ENCODE data around the gene TAGLN2. TPM values are rescaled to one million over a fixed set of nuclear protein-coding genes. Genes with fewer than 3 reads are reported as not detected.
A peak's percentile ranks its signal among the peaks of the same experiment; 100 is the strongest.

The TAGLN2 gene
- total RNA-seq, 1 experiment from 2014 or later: 809 TPM

DNA sequence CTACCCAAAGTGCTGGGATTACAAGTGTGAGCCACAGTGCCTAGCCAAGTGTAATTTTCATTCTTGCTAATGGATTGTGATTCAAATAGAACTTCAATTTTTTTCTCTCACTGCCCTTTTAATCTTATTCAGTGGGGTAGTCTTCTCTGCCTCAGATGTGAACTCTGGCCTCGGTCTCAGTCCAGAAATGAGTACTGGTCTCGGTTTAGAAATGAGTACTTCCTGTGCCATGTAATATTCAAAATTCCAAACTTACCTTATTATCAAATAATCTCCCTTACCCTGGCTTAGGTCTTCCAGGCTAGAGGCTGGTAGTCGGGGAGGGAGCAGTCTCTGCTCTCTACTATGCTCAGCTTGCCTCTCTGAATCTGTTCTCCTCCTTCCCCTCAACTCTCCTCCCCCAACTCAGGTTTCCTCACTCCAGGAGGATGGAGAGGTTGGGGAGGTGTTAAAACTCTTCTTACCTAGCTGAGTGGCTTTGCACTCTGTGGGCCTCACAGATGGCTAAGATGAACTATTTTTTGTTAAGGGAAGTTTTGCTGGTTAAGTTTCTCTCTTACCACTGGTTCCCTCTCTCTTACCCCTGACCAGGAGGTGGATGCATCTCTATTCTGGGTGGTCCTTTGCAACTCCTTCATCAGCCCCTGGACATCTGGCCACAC lies 33.5 kb upstream of the TAGLN2 start:
- H3K27me3 ChIP-seq (replicated peaks): peaks cover 13% of the 10 kb centered on the region; the same call in 1 of the 2 replicates

GRCh38 chr1:159957824-159958268 lies 32.5 kb upstream of the TAGLN2 start:
- Histone ChIP-seq H3K36me3 (no peaks in the 10 kb centered on the region), H3K4me1 (replicated peaks) (no peaks in the 10 kb centered on the region), H3K27me3 (replicated peaks) (peaks cover 8% of the 10 kb centered on the region), H3K4me3 (no peak overlapping the region), H3K9me3 (replicated peaks) (no peaks in the 10 kb centered on the region), H3K27ac (no peak overlapping the region)
- no peak for DNase-seq (ENCODE audit: low read depth in 1 of 2, low spot score in 2 of 2)

More for the DNA sequence above, 33.5 kb upstream of the TAGLN2 start:
- no peak overlapping the region for H3K27ac ChIP-seq
- H3K36me3 ChIP-seq: no peaks in the 10 kb centered on the region
- no peaks in the 10 kb centered on the region for H3K9me3 ChIP-seq (replicated peaks)
- no peak overlapping the region for H3K4me3 ChIP-seq
- H3K4me1 ChIP-seq (replicated peaks): no peaks in the 10 kb centered on the region
- no peak for DNase-seq (ENCODE audit: low read depth in 1 of 2, low spot score in 2 of 2)

DNA sequence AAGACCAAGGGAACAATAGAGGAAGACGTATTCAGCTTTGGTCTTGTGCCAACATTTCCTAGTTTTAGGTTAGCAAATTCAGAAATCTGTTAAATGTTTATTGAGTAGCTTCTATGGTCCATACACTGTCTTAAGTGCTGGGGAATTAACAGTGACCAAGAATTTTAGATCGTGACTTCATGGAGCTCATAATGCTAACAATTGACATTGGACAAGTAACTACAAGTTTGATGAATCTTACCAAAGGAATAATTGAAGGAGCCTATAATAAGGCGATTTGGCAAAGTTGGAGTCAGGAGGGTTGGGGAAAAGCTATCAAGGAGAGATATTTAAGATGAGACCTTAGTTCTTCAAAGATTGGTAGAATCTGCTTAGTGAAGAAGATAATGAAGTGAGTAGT lies 30.1 kb upstream of the TAGLN2 start:
- no peaks in the 10 kb centered on the region for H3K36me3 ChIP-seq
- H3K4me1 ChIP-seq (replicated peaks): no peaks in the 10 kb centered on the region
- no peak overlapping the region for H3K27ac ChIP-seq
- no peak overlapping the region for H3K4me3 ChIP-seq
- H3K27me3 ChIP-seq (replicated peaks): peaks cover 8% of the 10 kb centered on the region
- H3K9me3 ChIP-seq (replicated peaks): no peaks in the 10 kb centered on the region
- no peak for DNase-seq (ENCODE audit: low read depth in 1 of 2, low spot score in 2 of 2)

- Histone ChIP-seq H3K4me3 (no peak within 1 kb of the TSS), H3K27me3 (replicated peaks) (peaks cover 8% of the 10 kb centered on the region), H3K36me3 (no peaks in the 10 kb centered on the region), H3K27ac (no peak within 1 kb of the TSS), H3K4me1 (replicated peaks) (no peaks in the 10 kb centered on the region), H3K9me3 (replicated peaks) (no peaks in the 10 kb centered on the region)
- DNase-seq (ENCODE audit: low read depth in 1 of 2, low spot score in 2 of 2): no peak
Observed at GRCh38 chr1:159953536-159954515, 28.5 kb upstream of the TAGLN2 start, which contains the start of gene SLAMF9. Gene SLAMF9, minus strand, starts transcription at chr1:159954237. Its CDS starts 100 bp downstream, at chr1:159954137.

DNA sequence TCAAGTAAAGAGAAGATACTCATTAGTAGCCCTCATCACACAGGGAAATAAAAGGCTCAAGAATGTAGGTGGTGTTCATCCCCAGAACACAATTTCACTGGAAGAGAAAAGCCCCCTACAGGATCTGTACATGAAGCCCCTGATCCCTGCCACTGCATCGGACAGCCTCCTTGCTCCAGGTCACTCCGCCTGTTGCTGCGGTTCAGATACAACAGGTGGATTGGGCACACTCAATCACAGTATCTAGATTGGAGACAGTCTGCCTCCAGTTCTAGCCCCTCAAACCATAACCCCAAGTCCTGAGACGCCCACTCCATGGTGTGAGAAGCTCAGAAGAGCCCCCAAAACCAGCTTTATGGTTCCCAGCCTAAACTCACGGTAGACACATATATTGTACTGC lies 27.6 kb upstream of the TAGLN2 start:
- Histone ChIP-seq H3K9me3 (replicated peaks) (no peaks in the 10 kb centered on the region), H3K4me3 (no peak overlapping the region), H3K4me1 (replicated peaks) (no peaks in the 10 kb centered on the region), H3K36me3 (no peaks in the 10 kb centered on the region), H3K27me3 (replicated peaks) (peaks cover 8% of the 10 kb centered on the region), H3K27ac (no peak overlapping the region)
- DNase-seq (ENCODE audit: low read depth in 1 of 2, low spot score in 2 of 2): no peak

GRCh38 chr1:159951551-159951950 lies 26.2 kb upstream of the TAGLN2 start:
- H3K4me3 ChIP-seq: no peak overlapping the region
- H3K36me3 ChIP-seq: no peaks in the 10 kb centered on the region
- no peak for DNase-seq (ENCODE audit: low read depth in 1 of 2, low spot score in 2 of 2)
- no peaks in the 10 kb centered on the region for H3K9me3 ChIP-seq (replicated peaks)
- no peak overlapping the region for H3K27ac ChIP-seq
- H3K27me3 ChIP-seq (replicated peaks): peaks cover 16% of the 10 kb centered on the region
- no peaks in the 10 kb centered on the region for H3K4me1 ChIP-seq (replicated peaks)

GRCh38 chr1:159951016-159951415 lies 25.7 kb upstream of the TAGLN2 start:
- Histone ChIP-seq H3K27me3 (replicated peaks) (peaks cover 21% of the 10 kb centered on the region), H3K9me3 (replicated peaks) (no peaks in the 10 kb centered on the region), H3K36me3 (no peaks in the 10 kb centered on the region), H3K4me3 (no peak overlapping the region), H3K4me1 (replicated peaks) (no peaks in the 10 kb centered on the region; the same call in 1 of the 2 replicates), H3K27ac (no peak overlapping the region)
- DNase-seq (ENCODE audit: low read depth in 1 of 2, low spot score in 2 of 2): no peak

DNA sequence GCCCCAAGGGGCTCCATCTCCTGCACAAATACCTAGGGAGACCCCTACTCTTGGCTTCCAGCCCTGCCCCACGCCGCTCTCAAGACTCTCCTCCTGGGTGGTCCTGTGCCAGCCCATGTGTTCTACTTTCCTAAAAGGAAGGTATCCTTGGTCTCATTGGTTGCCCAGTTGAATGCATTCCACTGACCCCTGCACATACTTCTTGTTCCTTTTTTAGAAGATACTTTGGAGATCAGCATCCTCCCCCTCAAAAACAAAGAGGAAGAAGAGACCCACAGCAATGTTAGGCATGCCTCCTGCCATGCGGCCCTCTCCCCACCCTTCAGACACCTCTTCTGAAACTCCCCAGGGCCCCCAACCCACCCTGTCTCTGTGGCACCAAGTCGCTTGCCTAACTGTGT lies 24.7 kb upstream of the TAGLN2 start:
- DNase-seq (ENCODE audit: low read depth in 1 of 2, low spot score in 2 of 2): no peak
- H3K27me3 ChIP-seq (replicated peaks): peaks cover 21% of the 10 kb centered on the region
- H3K4me3 ChIP-seq: no peak overlapping the region
- no peaks in the 10 kb centered on the region for H3K9me3 ChIP-seq (replicated peaks)
- H3K36me3 ChIP-seq: no peaks in the 10 kb centered on the region
- peaks cover 7% of the 10 kb centered on the region for H3K4me1 ChIP-seq (replicated peaks)
- no peak overlapping the region for H3K27ac ChIP-seq

GRCh38 chr1:159949123-159949522 lies 23.8 kb upstream of the TAGLN2 start:
- peaks cover 7% of the 10 kb centered on the region for H3K4me1 ChIP-seq (replicated peaks)
- no peak for DNase-seq (ENCODE audit: low read depth in 1 of 2, low spot score in 2 of 2)

GRCh38 chr1:159947942-159948341 lies 22.6 kb upstream of the TAGLN2 start:
- no peak for DNase-seq (ENCODE audit: low read depth in 1 of 2, low spot score in 2 of 2)
- Histone ChIP-seq H3K4me3 (no peak overlapping the region), H3K4me1 (replicated peaks) (peaks cover 7% of the 10 kb centered on the region), H3K9me3 (replicated peaks) (no peaks in the 10 kb centered on the region), H3K36me3 (no peaks in the 10 kb centered on the region), H3K27ac (no peak overlapping the region), H3K27me3 (replicated peaks) (peaks cover 34% of the 10 kb centered on the region)

More at GRCh38 chr1:159949123-159949522, 23.8 kb upstream of the TAGLN2 start:
- Histone ChIP-seq H3K27ac (no peak overlapping the region), H3K36me3 (no peaks in the 10 kb centered on the region), H3K4me3 (no peak overlapping the region), H3K27me3 (replicated peaks) (peaks cover 30% of the 10 kb centered on the region), H3K9me3 (replicated peaks) (no peaks in the 10 kb centered on the region)

DNA sequence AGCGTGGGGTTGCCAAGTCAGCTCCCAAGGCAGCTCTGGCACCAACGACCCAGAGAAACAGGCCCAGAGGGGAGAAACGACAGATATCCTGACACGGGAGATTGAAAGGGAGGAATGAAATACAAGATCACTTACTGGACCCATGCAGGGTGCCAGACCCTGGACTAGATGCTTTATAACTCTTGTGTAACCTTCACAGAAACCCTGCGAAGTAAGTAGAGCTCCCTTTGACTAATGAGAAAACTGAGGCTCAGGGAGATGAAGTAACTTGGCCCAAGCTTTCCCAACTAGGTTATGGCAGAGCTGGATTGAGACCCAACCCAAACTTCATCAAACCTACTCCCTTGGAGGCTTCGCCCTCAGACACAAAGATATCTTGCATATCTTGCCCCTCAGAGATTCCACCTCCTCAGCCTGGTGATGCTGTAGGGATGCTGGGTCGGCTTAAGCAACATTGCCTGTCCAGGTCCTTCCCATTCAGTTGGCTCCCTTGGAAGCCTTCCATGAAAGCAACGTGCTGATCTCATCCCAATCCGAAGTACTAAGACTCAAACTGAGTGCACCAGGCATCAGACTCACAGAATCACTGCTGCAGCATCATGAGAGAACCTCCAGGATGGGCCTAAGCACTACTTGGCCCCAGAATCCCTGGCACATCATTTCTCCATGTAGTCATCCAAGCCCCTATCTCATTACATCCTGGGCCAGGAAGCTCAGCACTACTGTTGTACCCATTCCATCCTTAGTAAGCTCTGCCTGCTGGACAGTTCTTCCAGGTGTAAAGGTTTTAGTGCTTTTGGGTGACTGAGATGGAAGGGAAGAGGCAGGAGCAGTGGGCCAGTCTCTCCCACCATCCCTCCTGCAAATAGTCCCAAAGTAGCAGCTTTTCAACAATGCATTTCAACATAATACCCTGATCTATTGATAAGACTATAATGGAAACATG lies 21.2 kb upstream of the TAGLN2 start:
- H3K4me1 ChIP-seq (replicated peaks): peaks cover 7% of the 10 kb centered on the region
- no peak overlapping the region for H3K4me3 ChIP-seq
- H3K36me3 ChIP-seq: no peaks in the 10 kb centered on the region
- H3K9me3 ChIP-seq (replicated peaks): no peaks in the 10 kb centered on the region
- H3K27ac ChIP-seq: no peak overlapping the region
- H3K27me3 ChIP-seq (replicated peaks): peaks cover 42% of the 10 kb centered on the region
- DNase-seq (ENCODE audit: low read depth in 1 of 2, low spot score in 2 of 2): no peak

DNA sequence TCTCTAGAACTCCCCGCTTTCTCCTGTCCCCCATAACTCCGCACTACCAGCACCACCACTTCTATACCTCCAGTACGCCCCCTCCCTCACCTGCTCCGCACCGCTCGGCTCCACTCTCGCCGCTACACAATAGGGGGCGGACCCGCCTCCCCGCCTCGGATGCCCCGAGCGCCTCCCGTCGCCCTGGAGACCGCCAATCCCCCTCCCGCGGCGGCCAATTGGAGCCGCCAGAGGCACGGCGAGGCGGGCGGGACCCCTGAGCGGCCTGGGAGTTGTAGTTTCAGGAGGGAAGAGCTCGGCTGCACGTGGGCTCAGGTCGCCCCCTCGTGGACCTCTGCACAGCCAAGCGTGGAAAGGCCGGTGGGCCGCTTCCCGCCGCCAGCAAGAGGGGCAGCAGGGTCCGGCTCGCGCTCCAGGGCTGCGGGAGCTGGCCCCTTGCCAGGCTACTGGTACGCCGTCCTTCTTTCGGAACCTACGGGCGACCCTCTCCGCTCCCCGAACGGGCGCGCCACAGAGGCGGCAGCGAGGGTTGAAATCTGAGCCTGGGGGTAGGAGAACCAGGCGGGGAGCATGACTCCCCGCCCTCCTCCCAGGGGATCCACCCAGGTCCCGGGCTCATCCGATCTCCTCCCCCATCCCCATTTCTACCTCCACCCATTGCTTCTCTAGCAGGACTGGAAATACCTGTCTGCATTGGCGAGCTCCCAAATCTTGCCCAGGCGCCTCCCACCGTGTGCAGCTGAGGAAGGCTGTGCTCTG lies 20.4 kb upstream of the TAGLN2 start, which contains the start of gene IGSF9:
IGSF9 (minus strand) TSS at position 131 of the 759 bp plus-strand sequence. CDS start 2,159 bp downstream, outside the sequence.
- Histone ChIP-seq H3K4me1 (replicated peaks) (peaks cover 7% of the 10 kb centered on the region), H3K27ac (no peak within 1 kb of the TSS), H3K27me3 (replicated peaks) (peaks cover 47% of the 10 kb centered on the region), H3K4me3 (no peak within 1 kb of the TSS), H3K36me3 (no peaks in the 10 kb centered on the region), H3K9me3 (replicated peaks) (no peaks in the 10 kb centered on the region)
- peak; percentile 58 to 76 for DNase-seq (ENCODE audit: low read depth in 1 of 2, low spot score in 2 of 2)

Measured in SJSA1 (cell line).